ENCODE measurements around the gene TMEM171. TPM values are rescaled to one million over a fixed set of nuclear protein-coding genes. Genes with fewer than 3 reads are reported as not detected.

TMEM171 gene
- total and polyA plus RNA-seq, 2 of the 4 experiments (the other 2 are of a cell fraction) = 3.0 to 5.1 TPM

- BruUV-seq (replicated peaks) = no TSS peak
- dilution Hi-C loops (cut with HindIII; ENCODE audit: low sequenced_read_pairs, unreplicated experiment) (no loop called here), in situ Hi-C loops (cut with MboI; ENCODE audit: low sequenced_read_pairs) (no loop called here), intact Hi-C loops (cut with micrococcal nuclease) (no loop called here)
- Histone ChIP-seq H3K9me1 (ENCODE audit: insufficient read depth, low read length) (no peaks in the 10 kb centered on the region), H3K36me3 (ENCODE audit: control insufficient read depth, insufficient read depth, low read length) (no peaks in the 10 kb centered on the region), H2BK120ac (ENCODE audit: low read depth, low read length) (no peak overlapping the region), H2BK15ac (ENCODE audit: low read depth, low read length) (no peak overlapping the region), H2BK5ac (ENCODE audit: low read depth, low read length, poor library complexity, severe bottlenecking) (no peak overlapping the region), H3K4me2 (ENCODE audit: low read depth, low read length) (no peak overlapping the region), H3K27ac (ENCODE audit: insufficient read depth, low read length) (no peak overlapping the region), H2BK20ac (ENCODE audit: low read depth, low read length) (no peak overlapping the region; the same call in 1 of the 2 replicates), H4K5ac (ENCODE audit: low read depth, low read length) (no peak overlapping the region), H3K4me3 (ENCODE audit: insufficient read depth, low read depth, low read length) (no peak overlapping the region), H3K9me3 (ENCODE audit: control insufficient read depth, insufficient read depth, low read length) (no peaks in the 10 kb centered on the region), H3K27me3 (ENCODE audit: control insufficient read depth, insufficient read depth, low read length) (peaks cover 3% of the 10 kb centered on the region; the same call in 1 of the 2 replicates), H3K23ac (ENCODE audit: low read depth, low read length) (no peak overlapping the region), H4K20me1 (ENCODE audit: insufficient read depth, low read length) (no peaks in the 10 kb centered on the region), H3K4ac (ENCODE audit: low read depth, low read length) (no peak overlapping the region), H3K4me1 (ENCODE audit: control insufficient read depth, insufficient read depth, low read length) (no peaks in the 10 kb centered on the region), H3K18ac (ENCODE audit: low read depth, low read length) (no peak overlapping the region), H4K91ac (ENCODE audit: insufficient read depth, low read depth, low read length) (no peak overlapping the region), H4K8ac (ENCODE audit: low read depth in 2 of 2, low read length in 2 of 2) (no peak overlapping the region), H2AK9ac (replicated peaks; ENCODE audit: low read depth, low read length, poor library complexity) (peak overlapping the region; percentile 34), H3K56ac (ENCODE audit: extremely low read depth, insufficient read depth, low read length) (no peak overlapping the region), H3K79me1 (ENCODE audit: low read depth in 1 of 2, low read length in 2 of 2) (no peaks in the 10 kb centered on the region), H2AK5ac (ENCODE audit: low read depth, low read length) (no peak overlapping the region), H2AFZ (replicated peaks; ENCODE audit: low read length, poor library complexity) (peak overlapping the region; percentile 19), H3K14ac (replicated peaks; ENCODE audit: low read depth, low read length) (no peak overlapping the region), H3K9ac (ENCODE audit: low read depth, low read length) (no peak overlapping the region)
- ChIA-PET CTCF (interaction anchor here (0.9 kb wide), 1 partner anchor 79 kb away, joined by 4 read pairs; no protein-coding TSS in a partner anchor), POLR2A (ENCODE audit: unreplicated experiment) (no interaction called here)
- DNase-seq (peak; percentile 46), ATAC-seq (ENCODE audit: low read depth) (no peak)
- no peak for TF ChIP-seq RAD21 (IDR thresholded peaks at IDR 0.05; ENCODE audit: low read length)
- no peak for TF ChIP-seq RCOR1 (IDR thresholded peaks at IDR 0.05; ENCODE audit: insufficient replicate concordance, low read length)
- TF ChIP-seq MAZ (IDR thresholded peaks at IDR 0.05; ENCODE audit: borderline replicate concordance, low read depth, low read length) = no peak
- TF ChIP-seq CHD1 (IDR thresholded peaks at IDR 0.05; ENCODE audit: low read depth, low read length) = no peak
- 86% methylated on average over 6 of the region's 19 CpGs; no CpG with 5 or more reads in 1 of the 2 experiments for WGBS, 2 experiments (ENCODE audit: extremely low coverage in 2 of 2, insufficient read length in 1 of 2)
These were observed 2.8 kb downstream of the TMEM171 start for GRCh38 chr5:73122875-73123810.
